ENCODE results near the gene NEK3.
"Not testable (repeated sequence)": the region's sequence is repeated elsewhere in the genome, so short reads cannot be mapped to it uniquely, and the experiment has no call there.

NEK3 gene, protein sequence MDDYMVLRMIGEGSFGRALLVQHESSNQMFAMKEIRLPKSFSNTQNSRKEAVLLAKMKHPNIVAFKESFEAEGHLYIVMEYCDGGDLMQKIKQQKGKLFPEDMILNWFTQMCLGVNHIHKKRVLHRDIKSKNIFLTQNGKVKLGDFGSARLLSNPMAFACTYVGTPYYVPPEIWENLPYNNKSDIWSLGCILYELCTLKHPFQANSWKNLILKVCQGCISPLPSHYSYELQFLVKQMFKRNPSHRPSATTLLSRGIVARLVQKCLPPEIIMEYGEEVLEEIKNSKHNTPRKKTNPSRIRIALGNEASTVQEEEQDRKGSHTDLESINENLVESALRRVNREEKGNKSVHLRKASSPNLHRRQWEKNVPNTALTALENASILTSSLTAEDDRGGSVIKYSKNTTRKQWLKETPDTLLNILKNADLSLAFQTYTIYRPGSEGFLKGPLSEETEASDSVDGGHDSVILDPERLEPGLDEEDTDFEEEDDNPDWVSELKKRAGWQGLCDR

DNA sequence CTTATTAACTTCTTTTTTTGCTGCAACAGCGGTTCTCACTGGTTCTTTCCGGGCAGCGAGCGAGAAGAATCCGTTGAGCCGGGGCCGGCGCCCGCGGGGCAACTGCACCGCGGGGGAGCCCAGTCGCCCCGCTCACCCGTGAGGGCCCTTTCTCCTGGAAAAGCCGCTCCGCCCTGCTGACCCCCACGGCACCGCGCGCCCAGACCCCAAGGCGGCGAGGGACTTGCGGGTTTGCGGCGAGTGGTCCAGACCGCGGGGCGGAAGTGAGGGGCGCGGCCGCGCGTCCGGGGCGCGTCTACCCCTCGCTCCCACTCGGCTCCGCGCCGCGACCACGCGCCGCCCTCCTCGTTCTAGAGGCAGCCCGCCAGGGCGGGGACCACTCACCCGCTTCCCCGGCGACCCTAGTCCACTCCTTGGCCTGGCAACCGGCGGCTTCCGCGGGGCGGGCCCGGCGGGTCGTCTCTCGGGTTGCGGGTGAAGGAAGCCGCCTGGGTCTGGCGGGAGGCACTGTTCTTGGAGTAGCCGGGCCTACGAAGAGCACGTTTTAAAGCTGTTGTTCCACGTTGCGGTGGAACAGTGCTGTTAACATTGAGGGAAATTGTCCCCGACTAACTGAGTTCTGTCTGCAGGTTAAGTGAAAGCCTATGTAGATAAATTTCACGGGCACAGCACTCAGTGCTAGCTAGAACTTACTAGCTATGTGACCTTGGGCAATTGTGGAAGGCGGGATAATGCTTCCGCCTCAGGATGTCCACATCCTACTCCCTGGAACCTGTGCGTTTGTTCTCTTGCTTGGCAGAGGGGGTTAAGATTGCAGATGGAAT is at the start of gene NEK3:
Gene NEK3, minus strand, starts transcription at position 439 of the 824 bp plus-strand sequence. CDS start 3,406 bp downstream, outside the sequence.
- peak; percentile 49 for DNase-seq

DNA sequence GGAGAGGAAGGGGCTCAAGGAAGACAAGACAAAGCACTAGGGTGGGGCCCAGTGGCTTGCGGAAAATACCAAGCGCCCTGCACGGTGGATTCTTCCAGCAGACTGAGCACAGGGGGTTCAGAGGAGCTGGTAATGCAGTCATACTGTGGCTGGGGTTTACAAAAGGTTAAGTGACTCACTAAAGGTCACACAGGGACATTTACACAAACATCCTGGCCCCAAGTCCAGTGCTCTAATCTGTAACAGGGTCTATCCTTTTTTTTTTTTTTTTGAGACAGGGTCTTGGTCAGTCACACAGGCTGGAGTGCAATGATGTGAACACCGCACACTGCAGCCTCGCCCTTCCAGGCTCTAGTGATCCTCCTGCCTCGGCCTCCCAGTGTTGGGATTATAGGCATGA is 49.0 kb upstream of the NEK3 start:
- DNase-seq = not testable (repeated sequence)

DNA sequence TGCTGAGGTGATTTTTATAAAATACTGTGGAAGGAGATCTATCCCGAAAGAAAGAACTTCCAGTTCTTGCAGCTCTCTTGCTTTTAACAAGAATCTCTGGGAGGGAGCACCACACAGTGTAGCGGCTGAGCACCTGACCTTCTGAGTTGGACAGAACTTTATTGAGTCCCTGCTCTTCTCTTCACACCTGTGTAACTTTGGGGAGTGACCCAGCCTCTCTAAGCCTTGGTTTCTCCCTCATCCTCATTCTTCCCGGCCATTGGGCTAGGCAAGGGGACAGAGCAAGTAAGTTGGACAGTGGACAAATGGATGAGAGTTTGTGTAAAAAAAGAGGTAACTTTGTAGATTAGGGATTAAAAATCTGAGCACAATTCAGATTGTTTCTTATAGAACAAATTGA is 48.5 kb upstream of the NEK3 start:
- not testable (repeated sequence) for DNase-seq

DNA sequence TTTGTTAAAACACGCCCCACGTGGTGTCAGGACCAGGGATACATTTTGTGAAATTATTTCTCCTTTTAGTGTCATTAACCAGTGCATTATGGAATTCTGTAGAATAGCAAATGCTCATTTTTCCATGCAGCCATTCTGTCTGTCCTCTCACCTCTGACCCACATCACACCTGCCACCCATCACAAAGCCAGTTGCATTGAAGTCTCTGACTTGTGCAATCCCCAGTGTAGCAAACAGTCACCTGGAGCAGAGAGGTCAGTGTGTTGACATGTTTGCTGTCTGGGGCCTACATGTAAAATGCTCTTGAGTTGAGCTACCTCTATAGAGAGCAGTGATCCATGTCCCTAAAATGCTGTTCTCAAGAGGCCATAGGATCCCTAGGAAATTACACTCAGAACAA is 47.9 kb upstream of the NEK3 start:
- not testable (repeated sequence) for DNase-seq

DNA sequence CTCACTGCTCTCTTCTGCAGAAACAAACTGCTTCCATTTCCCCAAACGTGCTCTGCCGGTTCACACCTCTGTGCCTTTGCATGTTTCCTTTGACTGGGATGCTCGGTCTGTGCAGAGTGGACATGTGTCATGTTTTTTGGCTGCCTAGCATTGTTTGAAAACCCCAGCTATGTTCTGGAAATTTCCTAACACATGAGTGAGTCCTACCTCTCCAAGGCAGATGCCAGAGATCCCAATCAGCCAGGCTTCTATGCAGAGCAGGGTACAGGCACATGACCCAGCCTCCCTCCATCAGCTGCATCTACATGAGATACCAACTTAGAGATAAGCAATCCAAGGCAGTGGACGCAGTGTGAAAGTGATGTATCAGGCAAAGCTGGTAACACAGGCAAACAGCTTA is 45.1 kb upstream of the NEK3 start:
- not testable (repeated sequence) for DNase-seq

DNA sequence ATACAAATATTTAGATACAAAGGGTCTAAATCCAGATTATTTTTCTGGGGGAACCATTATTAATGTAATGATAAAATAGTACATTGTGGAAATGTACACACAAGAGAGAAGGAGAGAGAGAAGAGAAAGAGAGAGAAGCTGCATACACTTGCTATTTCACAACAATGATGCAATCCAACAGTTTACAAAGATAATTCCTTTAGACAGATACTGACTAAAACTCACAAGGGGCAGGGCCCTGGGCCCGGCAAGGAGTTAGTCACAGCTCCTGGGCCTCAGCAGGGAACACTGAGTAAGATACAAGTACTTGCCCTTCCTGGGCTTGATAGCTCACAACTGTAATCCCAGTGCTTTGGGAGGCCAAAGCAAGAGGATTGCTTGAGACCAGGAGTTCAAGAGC is 44.5 kb upstream of the NEK3 start:
- not testable (repeated sequence) for DNase-seq

DNA sequence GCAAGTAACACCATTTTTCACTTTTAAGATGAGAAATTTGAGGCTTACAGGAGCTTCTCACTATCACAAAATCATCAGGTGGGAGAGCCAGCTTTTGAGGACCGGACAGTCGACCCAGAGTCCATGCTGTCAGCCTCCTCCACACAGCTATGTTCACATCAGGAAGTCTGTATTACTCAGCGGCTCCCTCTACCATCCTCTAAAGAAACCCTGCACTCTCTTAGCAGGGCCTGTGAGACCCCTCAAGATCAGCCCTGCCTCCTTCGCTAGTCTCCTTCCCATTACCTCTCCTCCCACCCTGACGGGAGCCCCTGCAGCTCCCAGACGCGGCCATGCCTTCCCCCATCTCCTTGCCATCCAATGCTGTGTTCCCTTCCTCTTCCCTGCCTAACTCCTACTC is 43.1 kb upstream of the NEK3 start:
- DNase-seq = not testable (repeated sequence)

DNA sequence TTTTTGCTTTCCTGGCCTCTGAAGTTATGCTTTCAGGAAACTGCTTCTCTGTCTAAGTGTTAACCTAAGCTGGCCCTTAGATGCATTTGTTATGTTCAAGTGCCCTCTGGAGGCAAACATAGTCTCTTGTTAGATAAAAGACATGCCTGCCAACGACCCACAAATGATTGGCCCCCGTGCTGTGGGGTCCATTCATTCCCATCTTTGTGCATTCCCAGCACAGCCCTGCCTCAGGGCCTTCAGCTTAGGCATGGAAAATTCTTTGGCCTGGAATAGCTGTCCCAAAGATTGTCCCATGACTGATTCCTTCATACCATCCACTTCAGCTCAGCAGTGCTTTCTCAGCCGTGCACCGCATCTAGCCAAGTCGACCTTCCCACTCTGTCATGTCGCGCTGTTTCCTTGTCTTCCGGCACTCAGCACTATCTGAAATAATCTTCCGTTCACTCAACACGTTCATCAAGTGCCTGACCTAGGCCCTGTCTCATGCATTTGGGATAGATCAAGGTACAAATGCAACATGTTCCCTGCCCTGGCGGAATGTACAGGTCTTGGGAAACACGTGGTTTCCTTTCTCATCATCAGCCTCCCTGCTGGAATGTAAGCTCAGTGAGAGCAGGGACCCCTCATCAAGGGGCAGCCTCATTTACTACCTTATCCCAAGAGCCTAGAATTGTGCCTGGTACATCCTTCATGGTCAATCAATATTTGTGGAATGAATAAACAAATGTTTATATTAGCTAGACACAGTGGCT is 42.2 kb upstream of the NEK3 start:
- DNase-seq = peak; percentile 17

DNA sequence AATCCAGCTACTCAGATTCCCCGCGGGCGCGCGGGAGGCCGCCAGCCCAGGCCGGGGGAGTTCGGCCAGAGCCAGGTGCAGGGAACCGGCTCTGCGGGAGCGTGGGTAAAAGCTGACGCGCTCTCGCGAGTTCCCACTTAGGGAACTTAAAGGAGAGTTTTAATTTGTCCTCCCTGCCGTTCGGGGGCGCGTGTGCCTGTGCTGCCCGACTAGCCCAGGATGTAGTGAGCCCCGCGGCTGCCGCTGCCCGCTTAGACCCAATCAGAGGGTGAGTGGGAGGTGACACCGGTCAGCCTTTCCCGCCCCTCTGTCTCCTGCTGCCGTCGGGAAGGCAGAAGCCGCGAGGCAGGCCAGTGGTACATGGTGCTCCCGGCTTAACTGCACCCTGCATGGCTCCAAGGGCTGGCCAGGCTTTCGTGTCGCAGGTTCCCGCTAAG is 36.0 kb upstream of the NEK3 start:
- DNase-seq = no peak

DNA sequence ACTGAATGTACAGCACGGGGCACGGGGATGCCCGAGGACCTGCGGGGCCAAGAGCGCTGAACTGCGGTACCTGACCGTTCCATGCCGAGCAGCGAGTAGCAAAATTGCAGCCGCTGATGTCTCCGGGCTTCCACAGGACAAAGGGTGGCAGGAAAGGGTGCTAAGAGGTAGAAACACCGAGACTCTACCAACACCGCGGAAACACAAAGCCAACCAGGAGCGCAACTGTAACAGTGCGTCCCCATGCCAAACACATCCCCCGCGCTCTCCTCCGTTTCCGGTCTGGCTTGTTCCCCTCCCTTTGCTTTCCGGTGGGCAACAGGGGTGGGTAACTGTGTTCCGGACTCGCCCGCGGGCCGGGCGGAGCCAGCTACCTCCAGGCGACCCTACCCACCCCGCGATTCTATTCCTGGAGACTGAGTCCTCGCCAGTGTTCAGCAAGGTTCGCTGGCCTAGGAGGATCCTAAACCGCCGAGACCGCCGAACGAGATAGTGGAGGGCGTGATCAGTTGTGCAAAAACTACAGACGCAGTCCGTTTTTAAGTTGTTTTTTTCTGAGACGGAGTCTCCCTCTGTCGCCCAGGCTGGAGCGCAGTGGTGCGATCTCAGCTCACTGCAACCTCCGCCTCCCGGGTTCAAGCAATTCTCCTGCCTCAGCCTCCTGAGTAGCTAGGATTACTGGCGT is 34.9 kb upstream of the NEK3 start:
- DNase-seq = peak; percentile 81

DNA sequence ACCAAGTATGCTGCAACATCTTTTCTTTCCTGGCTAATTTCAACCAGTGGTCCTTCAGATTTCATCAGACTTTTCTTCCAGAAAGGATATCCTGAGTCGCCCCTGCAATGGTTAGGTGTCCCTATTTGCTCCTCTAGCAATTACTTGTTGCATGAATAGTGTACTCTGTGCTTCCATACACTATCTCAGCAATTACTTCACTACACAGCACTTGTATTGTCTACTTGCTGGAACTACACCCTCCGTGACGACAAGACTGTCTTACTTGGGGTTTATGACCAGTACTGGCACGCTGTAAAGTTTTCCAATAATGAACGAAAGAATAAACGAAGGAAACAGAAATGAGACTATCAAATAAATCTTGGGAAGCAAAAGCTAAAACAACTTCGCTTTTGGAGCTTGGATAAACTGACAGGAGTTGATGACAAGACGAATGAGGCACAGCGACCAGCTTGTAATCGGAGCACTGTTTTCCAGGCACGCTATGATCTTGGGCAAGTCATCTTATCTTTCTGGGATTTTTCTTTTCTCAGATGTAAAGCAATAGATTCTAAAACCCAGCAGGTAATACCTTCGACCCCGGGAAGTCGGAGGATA is 34.3 kb upstream of the NEK3 start:
- DNase-seq = not testable (repeated sequence)

DNA sequence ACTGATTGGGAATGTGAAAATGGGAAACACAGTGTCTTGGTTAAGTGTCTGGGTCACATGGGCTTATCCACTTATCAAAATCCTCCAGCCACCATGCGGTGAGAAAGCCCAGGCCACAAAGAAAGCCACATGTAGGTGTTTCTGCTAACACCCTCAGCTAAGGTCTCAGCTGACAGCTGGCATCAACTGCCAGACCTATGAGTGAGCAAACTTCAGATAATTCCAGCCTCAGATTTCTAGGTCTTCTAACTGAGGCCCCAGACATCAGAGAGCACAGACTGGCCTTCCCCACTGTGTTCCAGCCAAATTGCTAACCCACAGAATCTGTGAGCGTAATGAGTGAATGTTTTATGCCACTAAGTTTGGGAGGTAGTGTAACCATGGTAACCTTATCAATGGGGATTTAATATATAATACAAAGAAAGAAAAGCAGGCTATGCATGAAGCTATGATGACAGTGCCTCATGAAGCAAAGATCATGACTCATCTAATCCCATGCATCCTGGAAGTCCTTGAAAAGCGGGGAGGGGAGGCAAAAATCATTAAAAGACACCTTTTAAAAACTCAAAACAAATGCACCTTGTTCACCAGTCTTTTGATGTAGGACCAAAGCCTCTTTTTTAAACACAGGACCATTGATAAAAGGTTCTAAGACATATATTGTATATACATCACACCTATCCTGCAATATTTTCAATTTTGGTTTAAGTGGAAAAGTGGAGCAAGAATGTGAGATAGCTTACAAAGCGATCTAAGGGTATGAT is 28.2 kb upstream of the NEK3 start:
- not testable (repeated sequence) for DNase-seq

DNA sequence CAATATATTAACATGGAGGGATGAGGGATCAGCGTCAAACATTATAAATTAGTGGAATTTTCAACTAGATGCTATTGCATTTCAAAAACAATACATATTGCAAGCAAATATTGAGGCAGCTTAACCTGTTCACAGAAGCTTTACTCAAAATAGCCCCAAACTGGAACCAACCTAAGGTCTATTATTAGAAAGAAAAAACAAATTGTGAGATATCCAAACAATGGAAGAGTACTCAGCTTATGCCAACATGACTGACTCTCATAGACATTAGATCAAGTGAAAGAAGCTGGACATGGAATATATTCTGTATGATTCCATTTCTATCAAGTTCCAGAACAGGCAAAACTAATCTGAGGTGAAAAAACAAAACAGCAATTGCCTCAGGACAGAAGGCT is 27.6 kb upstream of the NEK3 start:
- DNase-seq = no peak

DNA sequence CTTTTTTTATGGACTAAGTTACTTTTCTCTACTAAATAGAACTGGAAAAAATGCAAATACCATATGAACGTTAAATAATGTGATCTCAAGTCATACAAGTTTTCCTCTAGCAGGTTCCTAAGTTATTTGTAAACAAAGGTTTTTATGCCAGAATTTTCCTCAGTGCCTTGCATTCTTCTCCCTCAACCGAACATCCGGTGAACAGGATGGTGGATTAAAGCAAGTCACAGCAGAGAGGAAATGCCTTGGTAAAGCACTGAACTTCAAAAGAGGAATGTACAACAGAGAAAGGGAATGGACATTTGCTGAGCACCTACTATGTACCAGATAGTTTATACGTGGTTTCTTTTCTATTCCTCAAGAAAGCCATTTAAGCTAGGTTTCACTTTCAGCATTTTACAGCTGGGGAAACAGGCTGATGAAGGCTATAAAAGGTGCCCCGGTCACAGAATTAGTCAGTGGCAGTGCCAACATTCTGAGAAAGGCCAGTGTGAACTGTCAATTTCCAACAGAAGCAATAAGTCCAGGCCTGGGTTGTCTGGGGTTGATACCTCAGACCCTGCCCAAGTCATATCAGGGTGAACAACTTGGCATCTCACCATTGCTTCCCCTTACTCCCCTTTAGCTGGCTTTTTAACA is 22.0 kb upstream of the NEK3 start:
- DNase-seq = not testable (repeated sequence)

DNA sequence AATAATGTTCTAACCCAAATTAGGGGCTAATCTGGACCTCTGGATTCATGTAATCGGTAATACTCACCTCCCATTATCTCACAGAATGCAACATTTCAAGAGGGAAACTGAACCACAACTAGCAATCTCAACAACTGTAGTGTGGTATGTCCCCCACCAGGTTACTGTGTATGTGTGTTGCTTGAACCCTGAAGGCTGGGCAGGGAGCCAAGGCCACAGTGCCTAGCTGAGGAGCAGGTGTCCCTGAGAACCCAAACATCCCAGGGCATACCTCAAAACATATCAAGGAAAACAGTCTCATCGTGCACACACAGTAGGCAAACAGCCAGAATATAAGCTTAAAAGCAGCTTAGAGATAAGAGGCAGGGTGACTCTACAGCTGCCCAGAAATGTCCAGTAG is 20.5 kb upstream of the NEK3 start:
- DNase-seq = no peak

DNA sequence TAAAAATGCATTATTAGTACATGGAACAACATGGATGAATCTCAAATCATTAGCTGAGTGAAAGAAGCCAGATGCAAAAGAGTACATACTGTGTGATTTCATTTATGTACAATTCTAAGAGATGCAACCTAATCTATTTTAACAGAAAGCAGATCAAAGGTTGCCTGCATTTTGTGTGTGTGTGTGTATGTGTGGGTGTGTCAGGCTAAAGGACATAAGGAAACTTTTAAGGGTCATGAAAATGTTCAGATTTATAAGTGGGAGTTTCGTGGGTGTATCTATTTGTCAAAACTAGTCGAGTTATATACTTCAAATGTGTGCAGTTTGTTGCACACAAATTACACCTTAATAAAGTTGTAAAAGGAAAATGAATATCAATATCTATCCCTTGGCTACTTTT is 17.9 kb upstream of the NEK3 start:
- no peak for DNase-seq

DNA sequence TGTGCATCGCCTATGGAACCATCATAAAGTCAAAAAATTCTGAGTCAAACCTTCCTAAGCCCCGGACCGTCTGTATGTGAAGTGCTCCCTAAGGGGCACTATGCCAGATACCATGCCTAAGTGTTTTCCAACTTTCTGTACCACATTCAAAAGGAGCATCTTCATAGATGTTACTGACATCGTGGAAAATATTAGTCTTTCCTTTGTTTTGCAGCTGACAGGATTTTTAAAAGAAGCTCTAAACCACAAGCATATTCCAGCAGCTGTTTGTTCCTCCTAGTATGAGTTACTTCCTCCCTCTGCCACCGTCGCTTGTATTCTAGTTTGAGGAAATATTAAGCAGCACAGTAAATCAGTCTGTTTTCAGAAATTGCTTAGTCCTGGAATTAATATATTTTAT is 14.6 kb upstream of the NEK3 start:
- not testable (repeated sequence) for DNase-seq

DNA sequence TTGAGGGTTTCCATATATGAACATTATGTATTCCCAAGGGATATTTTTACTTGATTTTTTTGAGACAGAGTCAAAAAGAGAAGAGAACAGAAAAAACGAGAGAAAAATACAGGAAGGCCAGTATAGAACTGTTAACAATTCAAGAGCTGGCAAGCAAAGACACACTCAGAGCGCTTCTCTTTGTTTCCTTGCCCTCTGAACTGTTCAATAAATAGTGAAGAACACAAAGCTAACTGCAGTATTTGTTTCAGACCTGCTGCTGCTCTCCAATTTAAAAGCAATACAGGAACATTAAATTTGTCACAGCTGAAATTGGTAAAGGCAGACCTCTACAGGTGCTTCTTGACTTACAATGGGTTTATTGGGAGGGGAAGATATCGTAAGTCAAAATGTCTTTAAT is 14.0 kb upstream of the NEK3 start:
- no peak for DNase-seq

DNA sequence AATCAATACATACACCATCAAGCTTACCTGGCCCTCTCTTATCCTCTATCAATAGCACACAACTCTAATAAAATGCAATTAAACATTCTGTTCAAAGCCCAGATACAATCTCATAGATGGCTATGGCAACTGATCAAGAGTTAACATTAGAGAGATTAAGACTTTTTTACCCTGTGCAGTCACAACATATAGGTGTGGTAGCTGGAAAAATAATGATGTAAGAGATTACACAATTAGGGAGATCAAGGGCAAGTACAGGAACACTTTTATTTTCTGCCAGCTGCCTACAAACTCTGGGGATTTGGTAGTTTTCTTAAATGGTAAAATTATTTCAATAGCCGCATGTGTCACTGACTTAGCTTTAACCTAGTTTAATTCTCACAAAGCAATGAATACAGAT is 12.3 kb upstream of the NEK3 start:
- not testable (repeated sequence) for DNase-seq

DNA sequence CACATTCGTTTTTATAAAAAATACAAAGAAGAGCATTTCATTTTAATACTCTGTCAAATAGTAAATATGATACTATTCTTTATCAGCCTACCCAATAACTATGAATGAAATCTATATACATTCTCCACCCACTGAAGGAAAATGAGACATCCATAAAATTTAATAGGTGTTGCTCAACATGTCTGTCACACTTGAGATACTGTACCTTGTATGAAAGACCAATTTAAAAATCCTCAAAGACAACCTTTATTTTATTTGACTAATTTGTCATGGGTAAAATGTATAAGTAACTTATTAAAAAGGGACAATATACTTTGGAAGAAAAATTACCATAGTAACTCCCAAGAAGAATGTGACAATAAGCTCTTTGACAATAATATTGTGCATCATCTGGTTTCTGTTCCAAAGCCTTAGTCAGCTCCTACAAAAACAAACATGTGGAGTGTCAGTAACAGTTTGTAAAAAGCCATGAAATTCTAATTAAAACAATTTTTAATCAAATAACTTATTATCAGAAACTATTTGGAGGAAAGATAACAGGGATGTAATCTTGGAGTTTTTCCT is 11.5 kb upstream of the NEK3 start:
- not testable (repeated sequence) for DNase-seq

Data from COR-L47 (cell line).